GM19438 (cell line): ENCODE data around the gene PLEKHA8.

Source experiments
- ATAC-seq: cut with Tn5 transposase; IDR thresholded peaks from one replicate; pipeline ENCODE4 v1.9.1; 2021; ENCODE audit warnings: low read depth; ENCODE audit not compliant: unreplicated experiment

The PLEKHA8 gene

GRCh38 chr7:30057741-30058140 is 29.5 kb downstream of the PLEKHA8 start:
- no peak for ATAC-seq

GRCh38 chr7:30061786-30062185 is 33.6 kb downstream of the PLEKHA8 start:
- peak; percentile 90 for ATAC-seq

DNA sequence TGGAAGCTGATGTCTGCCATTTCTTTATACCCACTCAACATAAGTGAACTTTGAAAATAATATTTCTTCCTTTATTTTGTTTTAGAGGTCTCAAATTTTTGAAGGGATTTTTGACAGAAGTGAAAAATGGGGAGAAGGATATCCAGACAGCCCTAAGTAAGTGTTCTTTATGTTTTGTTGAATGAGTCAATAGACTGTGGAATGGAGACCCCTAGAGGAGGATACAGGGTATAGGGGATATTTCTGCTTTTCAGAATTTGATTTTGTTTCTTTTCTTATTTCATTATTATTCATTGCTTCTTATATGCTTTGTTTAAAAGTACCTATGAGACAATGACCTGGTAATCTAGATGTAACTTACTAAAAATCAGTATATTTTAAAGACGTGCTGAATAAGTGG is 34.4 kb downstream of the PLEKHA8 start:
- ATAC-seq = no peak

DNA sequence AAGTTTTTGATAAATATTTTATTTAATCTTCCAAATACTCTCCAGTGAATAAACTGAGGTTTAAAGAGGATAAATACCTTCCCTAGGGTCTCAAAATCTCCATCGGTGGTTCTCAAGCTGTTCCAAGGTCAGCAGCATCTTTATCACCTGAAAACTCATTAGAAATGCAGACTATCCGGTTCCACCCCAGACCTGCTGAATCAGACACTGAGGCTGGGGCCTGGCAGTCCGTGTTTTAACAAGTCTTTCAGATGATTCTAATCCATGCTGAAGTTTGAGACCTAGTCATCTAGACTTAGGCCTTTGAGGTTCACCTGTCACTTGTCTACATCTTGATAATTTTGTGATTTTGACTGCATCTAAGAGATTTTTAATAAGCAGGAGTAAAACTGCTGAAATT is 37.5 kb downstream of the PLEKHA8 start:
- no peak for ATAC-seq

GRCh38 chr7:30066687-30067086 is 38.5 kb downstream of the PLEKHA8 start:
- no peak for ATAC-seq

- no peak for ATAC-seq
These were observed 39.9 kb downstream of the PLEKHA8 start for GRCh38 chr7:30068117-30068516.

- no peak for ATAC-seq
These were observed 41.1 kb downstream of the PLEKHA8 start for GRCh38 chr7:30069096-30069867.

GRCh38 chr7:30070052-30070451 is 41.8 kb downstream of the PLEKHA8 start:
- no peak for ATAC-seq

- ATAC-seq = no peak
These were observed 44.5 kb downstream of the PLEKHA8 start for GRCh38 chr7:30072735-30073134.

DNA sequence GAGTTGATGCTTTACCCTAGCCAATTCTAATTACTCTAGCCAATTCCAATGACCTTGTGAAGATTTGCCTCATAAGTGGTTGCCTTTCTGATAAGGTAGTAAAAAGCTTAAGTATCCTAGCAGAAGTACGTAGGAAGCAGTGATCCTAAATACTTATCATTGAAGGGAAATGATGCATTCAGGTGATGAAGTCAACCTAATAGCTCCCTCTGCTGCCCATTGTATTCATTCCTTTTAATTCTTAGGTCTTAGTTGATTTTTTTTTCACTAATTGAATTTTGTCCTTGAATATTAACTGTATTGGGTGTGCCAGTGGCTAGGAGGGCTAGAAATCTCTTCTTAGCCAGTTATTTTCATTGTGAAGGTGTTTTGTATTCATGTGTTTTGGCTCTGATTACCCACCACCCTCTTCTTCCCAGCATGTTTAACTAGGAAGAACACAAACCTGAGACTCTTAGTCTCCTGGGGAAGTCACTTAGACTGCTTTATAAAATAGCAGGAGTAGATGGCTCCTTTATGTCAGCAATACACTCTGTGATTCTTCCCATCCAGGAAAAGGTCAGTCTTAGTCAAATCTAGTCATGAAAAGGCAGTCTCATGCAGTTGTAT is 46.3 kb downstream of the PLEKHA8 start:
- no peak for ATAC-seq

DNA sequence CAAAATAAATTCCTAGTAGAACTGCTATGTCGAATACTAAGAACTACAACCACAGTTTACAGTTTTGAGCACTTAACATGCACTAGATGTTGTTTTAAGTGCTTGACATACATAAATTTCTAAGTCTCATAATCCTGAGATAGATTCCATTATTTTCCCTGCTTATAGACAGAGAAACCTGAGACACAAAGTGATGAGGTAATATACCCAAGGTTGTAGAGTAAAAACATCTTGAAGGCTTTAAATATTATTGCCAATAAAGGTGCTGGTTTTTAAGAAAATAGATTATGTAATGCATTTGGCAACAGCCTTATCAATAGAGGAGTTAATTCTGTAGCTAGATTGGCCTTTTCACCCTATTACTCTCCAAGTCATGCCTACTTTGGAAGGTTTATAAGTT is 48.2 kb downstream of the PLEKHA8 start:
- no peak for ATAC-seq

DNA sequence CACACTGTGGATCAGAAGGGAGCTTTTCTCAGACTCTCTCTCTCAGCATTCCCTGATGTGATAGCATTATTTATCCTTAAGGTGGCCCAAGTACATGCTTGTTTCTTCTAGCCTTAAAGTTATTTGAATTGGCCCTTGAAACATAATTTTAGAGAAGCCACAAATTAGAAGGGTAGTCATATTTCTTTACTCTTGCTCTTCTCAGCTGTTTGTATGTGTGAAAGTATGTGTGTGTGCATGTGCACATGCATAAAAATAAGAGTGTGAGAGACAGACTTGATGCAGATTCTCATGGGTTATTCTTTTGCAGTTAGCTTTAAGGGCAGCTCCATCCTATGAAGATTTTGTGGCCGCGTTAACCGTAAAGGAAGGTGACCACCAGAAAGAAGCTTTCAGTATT is 50.1 kb downstream of the PLEKHA8 start:
- ATAC-seq = no peak

GRCh38 chr7:30079880-30080279 is 51.7 kb downstream of the PLEKHA8 start:
- ATAC-seq = no peak

GRCh38 chr7:30080818-30081217 is 52.6 kb downstream of the PLEKHA8 start:
- no peak for ATAC-seq

DNA sequence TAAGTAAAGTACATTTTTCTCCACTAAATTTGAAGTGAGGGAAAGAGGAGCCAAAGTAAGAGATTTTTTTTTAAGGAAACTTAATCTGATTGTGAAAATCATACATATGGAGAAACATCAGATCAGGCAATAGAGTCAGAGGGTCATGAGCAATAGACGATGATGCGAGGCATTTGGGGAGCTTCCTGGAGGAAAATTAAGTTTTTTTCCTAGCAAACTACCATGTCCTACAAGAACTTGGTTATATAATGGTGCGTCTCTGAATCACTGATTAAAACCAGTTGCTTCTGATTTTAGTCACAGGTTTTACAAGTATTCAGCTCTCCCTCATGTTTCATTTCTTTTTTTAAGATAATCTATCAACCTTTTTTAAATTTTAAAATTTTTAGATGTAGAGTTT is 54.5 kb downstream of the PLEKHA8 start:
- ATAC-seq = no peak

- no peak for ATAC-seq
These were observed 55.1 kb downstream of the PLEKHA8 start for GRCh38 chr7:30083334-30083733.

GRCh38 chr7:30084212-30084611 is 56.0 kb downstream of the PLEKHA8 start:
- ATAC-seq = no peak

GRCh38 chr7:30086529-30086928 is 58.3 kb downstream of the PLEKHA8 start:
- no peak for ATAC-seq

- no peak for ATAC-seq
These were observed 59.2 kb downstream of the PLEKHA8 start for GRCh38 chr7:30087371-30087770.

DNA sequence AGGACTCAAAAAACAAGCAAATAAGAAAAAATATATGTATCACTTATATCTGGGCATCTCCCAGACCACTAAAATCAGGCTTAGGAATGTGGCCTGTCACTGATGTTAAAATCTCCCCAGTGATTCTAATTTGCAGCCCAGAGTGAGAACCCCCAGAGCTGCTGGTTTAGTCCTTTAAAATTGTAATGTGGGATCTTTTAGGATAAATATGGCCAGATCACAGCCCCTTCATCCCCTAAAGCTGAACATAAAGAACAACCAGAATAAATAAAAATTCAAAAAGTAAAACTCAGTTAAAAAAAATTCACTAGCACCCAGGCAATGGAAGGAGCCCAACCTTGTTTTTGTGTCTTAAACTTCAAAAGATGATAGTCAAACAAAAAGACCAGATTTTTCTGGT is 60.1 kb downstream of the PLEKHA8 start:
- no peak for ATAC-seq

DNA sequence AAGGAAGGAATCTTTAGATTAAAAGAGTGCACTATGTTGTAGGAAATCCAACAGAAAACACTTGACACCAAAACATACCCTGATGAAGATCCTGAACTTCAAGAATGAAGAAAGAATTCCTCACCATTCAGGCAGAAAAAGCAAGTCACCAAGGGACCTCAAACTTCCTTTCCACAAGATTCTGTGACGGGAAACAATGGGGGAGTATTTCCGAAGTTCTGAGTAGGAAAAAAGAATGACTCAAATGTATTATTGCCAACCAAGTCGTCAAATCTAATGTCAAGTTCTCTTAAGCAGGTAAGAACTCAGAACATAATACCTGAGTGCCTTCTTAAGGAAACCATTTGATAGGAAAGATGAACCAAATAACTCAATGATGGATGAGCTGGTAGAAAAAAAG is 61.9 kb downstream of the PLEKHA8 start:
- no peak for ATAC-seq

DNA sequence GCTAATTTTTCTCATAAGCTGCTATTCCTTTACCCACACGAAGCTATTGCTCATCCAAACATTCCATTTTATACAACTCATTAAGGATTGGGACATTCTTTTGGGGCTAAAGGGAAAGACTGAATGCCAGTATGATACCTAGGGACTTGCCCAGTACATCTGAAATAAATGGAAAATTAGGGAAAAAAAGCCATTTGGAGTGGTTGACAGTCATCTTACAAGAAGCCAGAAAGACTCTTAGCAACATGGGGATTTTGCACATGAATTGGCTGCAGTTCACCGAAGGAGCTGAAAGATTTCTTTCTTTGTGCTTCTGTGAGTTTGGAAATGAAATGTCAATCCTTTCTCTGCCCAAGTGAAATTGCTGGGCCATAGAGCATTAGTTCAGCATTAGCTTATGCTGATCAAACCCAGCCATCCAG is 63.3 kb downstream of the PLEKHA8 start:
- no peak for ATAC-seq
